GM04504 (cell line): ENCODE data around the gene MTMR4.
"Not testable (repeated sequence)": the region's sequence is repeated elsewhere in the genome, so short reads cannot be mapped to it uniquely, and the experiment has no call there.

Experiments
- DNase-seq: peaks from one replicate; pipeline ENCODE4 v3.0.0-alpha.2; 2012; ENCODE audit warnings: low read depth

Gene MTMR4

GRCh38 chr17:58513965-58514769, at the start of gene MTMR4:
Gene MTMR4 (minus strand): TSS chr17:58514638. CDS start chr17:58514407, 231 bp downstream.
- DNase-seq, result peak; percentile 36

GRCh38 chr17:58560511-58560910, 46.1 kb upstream of the MTMR4 start:
- DNase-seq, result no peak

DNA sequence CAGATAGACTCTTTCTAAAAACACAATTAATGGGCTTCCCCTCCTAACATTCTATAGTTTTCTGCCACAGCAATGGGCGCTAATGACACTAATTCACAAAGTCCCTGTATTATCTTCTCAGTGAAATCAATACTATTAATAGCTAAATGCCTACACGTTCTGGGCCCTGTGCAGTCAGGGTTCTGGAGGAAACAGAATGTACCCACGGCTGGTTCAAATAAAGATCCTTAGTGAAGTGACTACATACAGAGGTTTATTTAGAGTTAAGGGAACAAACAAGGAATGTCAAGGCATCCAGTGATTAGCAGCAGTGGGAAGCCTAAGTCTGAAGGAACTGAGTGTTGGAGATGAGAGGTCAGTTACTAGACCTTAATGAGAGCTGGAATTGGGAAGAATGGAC, 43.5 kb upstream of the MTMR4 start:
- DNase-seq, result no peak

GRCh38 chr17:58556833-58557250, 42.4 kb upstream of the MTMR4 start:
- no peak for DNase-seq

- DNase-seq, result not testable (repeated sequence)
Measured at GRCh38 chr17:58555109-58555508, 40.7 kb upstream of the MTMR4 start.

DNA sequence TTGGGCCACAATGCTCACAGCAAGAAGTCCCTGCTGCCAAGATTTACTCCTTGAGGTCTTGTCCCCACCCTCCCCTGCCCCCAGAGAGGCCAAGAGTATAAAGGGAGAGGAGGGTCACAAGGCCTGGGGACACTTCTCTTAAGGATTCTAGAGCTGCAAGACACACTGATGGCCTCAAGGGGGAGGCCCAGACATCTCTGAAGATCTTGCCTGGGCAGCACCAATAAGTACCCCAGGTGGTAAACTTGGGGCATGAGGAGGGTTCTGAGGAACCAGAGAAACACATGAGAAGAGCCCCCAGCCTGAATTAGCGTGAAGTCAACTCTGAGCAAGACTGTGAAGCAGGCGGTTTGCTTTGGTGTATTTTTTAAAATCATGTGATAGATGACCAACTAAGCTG, 26.8 kb upstream of the MTMR4 start:
- DNase-seq, result no peak

GRCh38 chr17:58539698-58540097, 25.3 kb upstream of the MTMR4 start:
- no peak for DNase-seq

DNA sequence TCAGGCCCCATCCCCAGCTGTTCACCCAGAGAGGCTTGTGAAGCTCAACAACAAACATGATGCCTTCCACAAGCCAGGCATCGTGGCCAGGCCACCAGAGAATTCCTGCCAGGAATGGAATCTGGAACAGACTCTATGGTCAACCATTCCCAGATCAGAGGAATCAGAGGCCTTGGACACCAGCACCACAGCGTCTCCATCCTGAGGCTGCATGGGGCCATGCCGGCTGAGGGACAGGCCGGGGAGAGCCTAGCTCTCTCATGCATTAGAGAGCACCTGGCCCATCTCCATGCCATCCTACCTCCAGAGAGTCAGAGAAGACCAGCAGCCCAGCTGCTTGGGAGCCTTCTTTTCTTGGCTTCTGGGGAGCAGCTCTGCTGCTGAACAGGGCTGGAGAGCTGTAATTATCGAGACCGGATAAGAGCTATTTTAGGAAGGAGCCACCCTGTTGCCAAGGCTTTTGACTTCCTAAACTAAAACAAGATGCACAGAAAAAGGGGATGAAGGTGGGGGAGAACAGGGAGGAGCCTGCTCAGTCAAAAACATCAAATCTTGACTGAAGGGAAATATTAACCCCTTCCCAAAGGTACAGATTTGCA, 24.5 kb upstream of the MTMR4 start:
- no peak for DNase-seq

DNA sequence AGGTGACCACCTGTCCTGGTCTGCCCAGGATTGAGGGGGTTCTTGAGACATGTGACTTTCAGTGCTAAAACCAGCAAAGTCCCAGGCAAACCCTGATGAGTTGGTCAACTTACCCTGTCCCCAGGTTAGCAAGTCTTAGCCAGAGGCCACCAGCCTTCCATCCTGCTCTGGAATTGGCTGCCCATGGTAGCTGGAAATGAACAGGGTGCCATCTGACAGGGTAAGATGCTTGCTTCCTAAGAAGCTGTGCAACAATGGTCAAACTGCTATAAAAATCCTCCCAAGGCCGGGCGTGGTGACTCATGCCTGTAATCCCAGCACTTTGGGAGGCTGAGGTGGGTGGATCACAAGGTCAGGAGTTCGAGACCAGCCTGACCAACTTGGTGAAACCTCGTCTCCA, 22.8 kb upstream of the MTMR4 start:
- DNase-seq, result no peak

GRCh38 chr17:58536542-58536941, 22.1 kb upstream of the MTMR4 start:
- no peak for DNase-seq

- DNase-seq, result no peak
Measured at GRCh38 chr17:58535431-58535830, 21.0 kb upstream of the MTMR4 start.

DNA sequence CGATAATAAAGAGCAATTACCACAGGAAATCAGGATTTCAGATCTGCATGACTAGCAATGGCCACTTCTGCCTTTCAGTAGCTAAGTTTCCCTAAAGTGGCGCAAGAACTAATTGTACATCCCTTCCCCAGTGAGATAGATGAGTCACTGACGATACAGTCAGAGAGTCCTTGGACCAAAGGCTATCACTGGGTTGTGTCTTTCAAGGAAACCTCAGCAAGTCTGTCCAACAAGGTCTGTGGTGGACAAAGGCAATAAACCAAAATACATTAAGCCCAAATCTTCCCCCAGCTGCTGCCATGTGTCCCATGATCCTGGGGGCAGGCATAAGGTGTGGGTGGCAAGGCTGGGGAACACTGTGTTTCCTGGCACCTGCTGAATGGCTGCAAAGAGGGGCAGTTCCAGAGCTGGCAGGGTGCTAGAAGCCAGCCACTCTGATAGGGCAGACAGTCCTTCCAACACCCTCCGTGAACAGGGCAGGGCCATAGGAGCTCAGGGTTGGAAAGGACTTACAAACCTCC, 20.5 kb upstream of the MTMR4 start:
- peak; percentile 29 for DNase-seq

DNA sequence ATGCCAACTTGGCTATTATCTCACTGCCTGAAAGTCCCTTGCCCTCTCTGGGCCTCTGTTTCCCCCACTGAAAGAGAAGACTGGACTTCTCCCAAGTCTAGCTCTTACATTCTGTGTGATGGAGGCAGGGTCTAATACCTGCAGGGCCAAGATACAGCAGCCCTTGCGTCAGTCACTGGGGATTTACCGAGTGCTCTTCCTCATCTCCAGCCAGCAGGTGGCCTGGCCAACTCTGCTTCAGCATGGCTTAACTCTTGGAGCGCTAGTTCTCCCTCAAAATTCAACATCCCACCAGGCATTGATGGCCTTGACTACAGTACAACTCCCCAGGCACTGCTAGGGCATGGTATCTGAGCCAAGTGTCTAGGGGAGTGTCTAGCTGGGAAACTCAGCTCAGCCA, 19.9 kb upstream of the MTMR4 start:
- no peak for DNase-seq

DNA sequence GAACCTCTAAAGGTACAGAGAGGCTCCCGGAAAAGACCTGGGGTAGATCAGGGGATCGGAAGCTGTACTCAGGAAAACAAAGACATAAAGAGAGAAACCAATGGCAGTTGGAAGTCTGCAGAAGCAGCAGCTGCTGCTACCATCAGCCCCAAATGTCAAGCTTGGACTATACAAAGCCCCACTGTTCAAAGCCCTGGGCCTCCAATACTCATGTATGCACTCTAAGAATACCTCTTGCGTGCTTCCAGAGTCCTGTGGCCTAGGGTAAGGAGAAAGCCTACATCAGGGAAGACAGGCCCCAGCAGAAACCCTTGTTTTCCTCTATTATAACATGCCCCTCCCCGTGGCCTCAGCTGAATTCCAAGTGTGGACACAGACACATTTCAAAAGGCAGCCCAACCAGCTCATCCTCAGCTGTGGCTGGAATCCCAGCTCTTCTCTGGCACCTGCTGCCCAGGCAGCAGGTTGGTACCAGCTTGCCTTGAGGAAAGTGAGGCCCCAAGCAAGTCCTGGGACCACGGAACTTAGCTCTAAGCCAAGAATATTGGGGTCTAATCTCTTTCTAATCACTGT, 19.3 kb upstream of the MTMR4 start:
- no peak for DNase-seq

DNA sequence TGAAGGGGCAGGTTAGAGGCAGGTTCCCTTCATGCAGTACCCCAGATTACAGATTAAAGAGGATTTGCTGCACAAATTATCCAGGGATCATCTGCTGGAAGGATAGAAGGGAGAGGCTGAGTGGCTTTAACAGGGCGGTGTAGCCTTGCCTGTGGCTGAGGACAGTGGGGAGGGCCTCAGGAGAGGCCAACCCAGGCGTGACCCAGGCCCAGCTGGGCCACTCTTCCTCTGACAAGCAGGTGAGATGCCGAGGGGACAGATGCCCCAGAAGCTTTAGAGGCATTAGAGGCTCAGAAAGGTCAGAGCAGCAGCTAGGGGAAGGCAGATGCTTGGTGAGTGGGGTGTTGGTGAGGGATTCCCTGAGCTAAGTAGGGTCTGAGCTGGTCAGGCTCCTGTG, 18.1 kb upstream of the MTMR4 start:
- DNase-seq, result no peak

DNA sequence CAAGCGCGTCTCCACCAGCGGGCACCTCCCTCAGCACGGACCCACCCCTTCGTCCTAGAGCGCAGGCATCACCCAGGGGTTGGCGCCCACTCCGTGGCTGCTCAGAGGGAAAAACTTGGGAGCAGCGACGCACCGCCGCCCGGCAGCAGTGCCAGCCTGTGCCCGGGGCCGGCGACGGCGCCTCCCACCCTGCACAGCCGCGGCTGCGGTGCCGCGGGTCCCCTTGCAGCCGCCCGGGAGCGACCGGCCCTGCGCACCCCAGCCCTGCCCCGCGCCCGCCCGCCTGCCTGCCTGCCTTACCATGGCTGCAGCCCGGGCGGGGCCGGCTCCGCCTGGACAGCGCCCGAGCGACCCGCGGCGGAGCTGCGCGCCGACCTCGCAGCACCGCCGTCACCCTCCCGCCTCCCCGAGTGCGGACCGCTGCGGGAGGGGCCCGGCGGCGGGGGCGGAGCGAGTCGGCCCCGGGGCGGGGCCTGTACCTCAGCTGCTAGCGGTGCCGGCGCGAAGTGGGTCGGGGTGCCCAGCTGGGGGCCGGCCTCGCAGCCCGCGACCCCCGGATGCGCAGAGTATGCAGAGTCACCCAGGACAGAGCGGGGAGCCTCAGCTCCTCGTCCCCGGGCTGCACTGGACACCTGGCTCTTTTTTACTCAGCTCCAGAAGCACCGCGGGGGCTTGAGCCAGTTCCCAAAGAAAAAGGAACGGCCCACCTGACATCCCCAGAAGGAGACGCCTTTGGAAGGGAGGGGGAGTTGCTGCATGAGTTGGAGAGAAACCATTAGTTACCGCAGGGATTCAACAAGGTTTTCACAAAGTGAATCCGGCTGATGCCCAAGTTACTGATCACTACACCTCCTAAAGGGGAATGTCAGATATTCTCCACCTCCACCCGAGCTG, 17.5 kb upstream of the MTMR4 start:
- no peak for DNase-seq

- DNase-seq, result no peak
Measured at GRCh38 chr17:58531122-58531521, 16.7 kb upstream of the MTMR4 start.

DNA sequence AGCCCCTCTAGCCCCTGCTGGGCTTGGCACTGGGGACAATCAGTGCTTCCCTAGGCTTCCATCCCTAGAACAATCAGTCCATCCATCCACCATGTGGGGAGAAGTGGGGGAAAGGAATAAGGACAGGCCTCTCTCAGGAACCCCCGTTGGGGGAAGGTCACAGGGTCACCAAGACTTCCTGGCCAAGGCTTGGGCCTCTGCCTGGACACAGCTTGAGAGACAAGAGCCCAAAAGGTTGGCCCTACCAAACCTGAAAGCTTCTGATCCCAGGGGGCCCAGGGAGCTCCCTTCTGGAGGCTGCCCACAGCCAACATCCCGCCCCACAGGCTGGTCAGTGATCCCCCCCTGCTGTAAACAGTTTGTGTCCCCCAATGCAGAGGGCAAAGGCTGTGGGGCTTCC, 16.2 kb upstream of the MTMR4 start:
- no peak for DNase-seq

GRCh38 chr17:58529275-58529674, 14.8 kb upstream of the MTMR4 start:
- DNase-seq, result no peak

DNA sequence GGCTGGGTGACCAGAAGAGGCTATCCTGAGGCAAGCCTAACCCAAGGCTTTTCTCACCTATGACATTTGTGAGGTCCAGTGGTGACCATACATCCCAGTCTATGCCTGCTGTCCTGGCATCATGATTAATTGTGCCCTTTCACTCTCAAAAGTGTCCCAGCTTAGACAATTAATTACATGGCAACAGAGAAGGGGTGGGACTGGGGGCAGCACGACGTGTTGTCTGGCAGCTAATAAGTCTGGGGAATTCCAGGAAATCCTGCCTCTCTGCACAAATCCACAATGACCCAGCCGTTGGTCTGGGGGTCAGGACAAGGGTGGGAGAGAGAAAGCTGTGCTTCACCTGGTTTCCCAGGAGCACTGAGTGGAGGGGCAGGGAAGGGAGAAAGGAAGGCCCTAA, 14.0 kb upstream of the MTMR4 start:
- DNase-seq, result no peak

DNA sequence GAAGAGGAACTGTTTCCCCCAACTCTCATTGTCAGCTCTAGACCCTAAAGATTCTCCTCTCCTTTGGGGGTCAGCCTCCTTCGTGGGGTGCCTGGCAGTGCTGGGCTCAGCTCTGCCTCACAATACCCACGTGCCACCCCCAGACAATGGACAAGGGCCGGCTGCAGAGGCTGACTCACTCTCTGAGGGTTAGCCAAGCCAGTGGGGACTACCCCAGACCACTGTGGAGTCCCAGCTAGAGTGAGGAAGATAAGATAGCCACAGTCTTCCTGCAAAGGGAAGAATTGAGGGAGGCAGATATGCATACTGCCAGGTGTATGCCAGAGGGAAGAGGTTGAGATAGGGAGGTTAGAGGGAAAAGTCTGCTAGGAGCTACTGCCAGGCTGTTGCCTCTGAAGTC, 13.5 kb upstream of the MTMR4 start:
- DNase-seq, result no peak

DNA sequence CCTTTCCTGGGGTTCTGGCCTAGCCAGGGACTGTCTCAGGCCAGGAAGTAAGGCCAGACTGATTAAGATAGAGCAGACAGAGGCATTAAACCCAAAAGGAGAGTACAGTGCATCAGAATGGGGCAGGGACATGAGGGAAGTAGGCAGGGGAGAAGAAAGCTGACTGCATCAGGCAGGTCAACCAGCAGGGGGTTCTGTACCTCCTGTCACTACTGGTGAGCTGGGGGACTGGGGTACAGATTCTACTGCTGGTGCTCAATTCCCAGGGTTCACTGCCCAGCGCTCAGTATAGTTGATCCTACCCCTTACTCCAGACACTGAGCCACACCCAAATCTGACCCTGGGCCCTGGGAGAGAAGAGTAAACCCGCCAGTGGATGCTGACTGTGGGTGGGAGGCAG, 12.9 kb upstream of the MTMR4 start:
- DNase-seq, result no peak
